Activated CD4-positive, alpha-beta T cell treated with anti-CD3 and anti-CD28 coated beads for 36 hours (primary cell): ENCODE data around the gene ATG7. TPM values are rescaled to one million over a fixed set of nuclear protein-coding genes. Genes with fewer than 3 reads are reported as not detected.
A peak's percentile ranks its signal among the peaks of the same experiment; 100 is the strongest.

Experiments used
- ATAC-seq: fragments of 200-7000 bp; cut with Tn5 transposase; one replicate; pipeline ENCODE4 v1.10.0; 2021; ENCODE audit warnings: mild to moderate bottlenecking, moderate library complexity
- CTCF ChIA-PET: fragments of 350-600 bp; sonication (Branson Sonifier 250); formaldehyde crosslinking; loops from one replicate; lab custom pipeline; 2021; ENCODE audit warnings: antibody characterized with exemption; lab: Charles Lee
- POLR2A ChIA-PET: fragments of 350-600 bp; sonication (Branson Sonifier 250); formaldehyde crosslinking; loops from one replicate; lab custom pipeline; 2021; ENCODE audit warnings: antibody characterized with exemption, inconsistent platforms; lab: Charles Lee
- DNase-seq: peaks from one replicate; pipeline ENCODE4 v3.0.0-alpha.2; 2020
- H3K27ac Mint-ChIP-seq: one replicate; pipeline ENCODE4 v1.8.0; 2021; ENCODE audit warnings: mixed read lengths
- H3K27me3 Mint-ChIP-seq: one replicate; pipeline ENCODE4 v1.8.0; 2021; ENCODE audit warnings: mixed read lengths
- H3K36me3 Mint-ChIP-seq: one replicate; pipeline ENCODE4 v1.8.0; 2021; ENCODE audit warnings: low read depth, mixed read lengths
- H3K4me1 Mint-ChIP-seq: one replicate; pipeline ENCODE4 v1.8.0; 2021; ENCODE audit warnings: mixed read lengths
- H3K4me3 Mint-ChIP-seq: one replicate; pipeline ENCODE4 v1.8.0; 2021; ENCODE audit warnings: mild to moderate bottlenecking, moderate library complexity, mixed read lengths
- H3K9me3 Mint-ChIP-seq: one replicate; pipeline ENCODE4 v1.8.0; 2021; ENCODE audit warnings: low read depth, mixed read lengths
- intact Hi-C, 2 experiments: fragments of 100-400 bp; cut with DNase I in 1 of 2; cut with micrococcal nuclease in 1 of 2; formaldehyde crosslinking; loops; one replicate each; pipeline versions ENCODE4 v1.14.2 to v1.15.1; 2022 to 2024; cut with DNase I, micrococcal nuclease
- total RNA-seq, 2 experiments: library from RNA; stranded (reverse); gene quantifications; one replicate each; pipeline ENCODE4 v1.2.3, GENCODE V29; 2021

ATG7 gene
- total RNA-seq, 2 experiments from 2014 or later, result 31.6 to 34.5 TPM

GRCh38 chr3:11564577-11565001, 292.4 kb downstream of the ATG7 start:
- ATAC-seq (no peak), DNase-seq (no peak)
- Mint-ChIP-seq H3K4me3 (no peak overlapping the region), H3K27ac (no peak overlapping the region), H3K4me1 (peaks cover 2% of the 10 kb centered on the region), H3K36me3 (peaks cover 6% of the 10 kb centered on the region), H3K9me3 (no peaks in the 10 kb centered on the region), H3K27me3 (no peaks in the 10 kb centered on the region)
- POLR2A ChIA-PET, result no interaction called here
- intact Hi-C loops, result loop anchor here in 1 of 2 experiments (10.0 kb wide), 1 partner anchor 80 kb away; the partner anchor contains the start of gene VGLL4
- CTCF ChIA-PET, result interaction anchor here (1.6 kb wide), 1 partner anchor 10 kb away, joined by 5 read pairs; no protein-coding TSS in a partner anchor

GRCh38 chr3:11565072-11565471, 292.9 kb downstream of the ATG7 start:
- H3K27ac Mint-ChIP-seq, result no peak overlapping the region
- POLR2A ChIA-PET, result no interaction called here
- CTCF ChIA-PET, result interaction anchor here (1.6 kb wide), 1 partner anchor 10 kb away, joined by 5 read pairs; no protein-coding TSS in a partner anchor

GRCh38 chr3:11565492-11565891, 293.3 kb downstream of the ATG7 start:
- Mint-ChIP-seq H3K27ac (no peak overlapping the region), H3K9me3 (no peaks in the 10 kb centered on the region), H3K4me1 (peaks cover 2% of the 10 kb centered on the region), H3K27me3 (no peaks in the 10 kb centered on the region), H3K4me3 (no peak overlapping the region), H3K36me3 (peaks cover 2% of the 10 kb centered on the region)
- POLR2A ChIA-PET, result no interaction called here
- intact Hi-C loops, result loop anchor here in 1 of 2 experiments (10.0 kb wide), 1 partner anchor 79 kb away; the partner anchor contains the start of gene VGLL4
- CTCF ChIA-PET, result interaction anchor here (1.6 kb wide), 1 partner anchor 11 kb away, joined by 5 read pairs; no protein-coding TSS in a partner anchor
- ATAC-seq (no peak), DNase-seq (no peak)

More at GRCh38 chr3:11565072-11565471, 292.9 kb downstream of the ATG7 start:
- DNase-seq (no peak), ATAC-seq (no peak)
- no peaks in the 10 kb centered on the region for H3K9me3 Mint-ChIP-seq
- intact Hi-C loops, result loop anchor here in 1 of 2 experiments (10.0 kb wide), 1 partner anchor 80 kb away; the partner anchor contains the start of gene VGLL4
- peaks cover 2% of the 10 kb centered on the region for H3K4me1 Mint-ChIP-seq
- no peak overlapping the region for H3K4me3 Mint-ChIP-seq
- H3K36me3 Mint-ChIP-seq, result peaks cover 4% of the 10 kb centered on the region
- no peaks in the 10 kb centered on the region for H3K27me3 Mint-ChIP-seq

GRCh38 chr3:11565932-11566331, 293.7 kb downstream of the ATG7 start:
- no peaks in the 10 kb centered on the region for H3K9me3 Mint-ChIP-seq
- ChIA-PET POLR2A (no interaction called here), CTCF (interaction anchor here (0.7 to 1.6 kb wide), 2 partner anchors 11 to 43 kb away, joined by 4 to 5 read pairs; no protein-coding TSS in a partner anchor)
- no peak for DNase-seq
- no peak for ATAC-seq
- H3K36me3 Mint-ChIP-seq, result no peaks in the 10 kb centered on the region
- H3K27me3 Mint-ChIP-seq, result no peaks in the 10 kb centered on the region
- no peak overlapping the region for H3K27ac Mint-ChIP-seq
- no peak overlapping the region for H3K4me3 Mint-ChIP-seq
- H3K4me1 Mint-ChIP-seq, result peaks cover 6% of the 10 kb centered on the region
- intact Hi-C loops, result loop anchor here in 1 of 2 experiments (10.0 kb wide), 1 partner anchor 79 kb away; the partner anchor contains the start of gene VGLL4

GRCh38 chr3:11566478-11566877, 294.3 kb downstream of the ATG7 start:
- ATAC-seq, result no peak
- no peaks in the 10 kb centered on the region for H3K27me3 Mint-ChIP-seq

GRCh38 chr3:11566916-11567315, 294.7 kb downstream of the ATG7 start:
- POLR2A ChIA-PET, result no interaction called here
- no peaks in the 10 kb centered on the region for H3K36me3 Mint-ChIP-seq
- no peak overlapping the region for H3K4me3 Mint-ChIP-seq
- peak overlapping the region; percentile 40 for H3K27ac Mint-ChIP-seq
- DNase-seq (no peak), ATAC-seq (no peak)
- no peaks in the 10 kb centered on the region for H3K9me3 Mint-ChIP-seq
- intact Hi-C loops, result loop anchor here in 1 of 2 experiments (10.0 kb wide), 1 partner anchor 78 kb away; the partner anchor contains the start of gene VGLL4
- no peaks in the 10 kb centered on the region for H3K27me3 Mint-ChIP-seq
- peaks cover 6% of the 10 kb centered on the region for H3K4me1 Mint-ChIP-seq
- CTCF ChIA-PET, result interaction anchor here (0.7 kb wide), 1 partner anchor 44 kb away, joined by 4 read pairs; no protein-coding TSS in a partner anchor

More at GRCh38 chr3:11566478-11566877, 294.3 kb downstream of the ATG7 start:
- ChIA-PET POLR2A (no interaction called here), CTCF (interaction anchor here (0.7 to 1.6 kb wide), 2 partner anchors 12 to 44 kb away, joined by 4 to 5 read pairs; no protein-coding TSS in a partner anchor)
- peaks cover 6% of the 10 kb centered on the region for H3K4me1 Mint-ChIP-seq
- no peak overlapping the region for H3K4me3 Mint-ChIP-seq
- DNase-seq, result no peak
- H3K9me3 Mint-ChIP-seq, result no peaks in the 10 kb centered on the region
- intact Hi-C loops, result loop anchor here in 1 of 2 experiments (10.0 kb wide), 1 partner anchor 78 kb away; the partner anchor contains the start of gene VGLL4
- H3K27ac Mint-ChIP-seq, result peak overlapping the region; percentile 40
- no peaks in the 10 kb centered on the region for H3K36me3 Mint-ChIP-seq

GRCh38 chr3:11567516-11568467, 295.6 kb downstream of the ATG7 start:
- Mint-ChIP-seq H3K4me3 (no peak overlapping the region), H3K36me3 (no peaks in the 10 kb centered on the region), H3K27me3 (no peaks in the 10 kb centered on the region), H3K4me1 (peaks cover 6% of the 10 kb centered on the region), H3K27ac (no peak overlapping the region), H3K9me3 (no peaks in the 10 kb centered on the region)
- ChIA-PET POLR2A (no interaction called here), CTCF (no interaction called here)
- ATAC-seq, result no peak
- peak; percentile 18 for DNase-seq
- intact Hi-C loops, result loop anchor here in 1 of 2 experiments (10.0 kb wide), 1 partner anchor 77 kb away; the partner anchor contains the start of gene VGLL4

GRCh38 chr3:11568503-11569155, 296.4 kb downstream of the ATG7 start:
- Mint-ChIP-seq H3K9me3 (no peaks in the 10 kb centered on the region), H3K4me1 (peaks cover 6% of the 10 kb centered on the region), H3K36me3 (no peaks in the 10 kb centered on the region), H3K27me3 (no peaks in the 10 kb centered on the region), H3K27ac (no peak overlapping the region), H3K4me3 (no peak overlapping the region)
- CTCF ChIA-PET, result no interaction called here
- DNase-seq, result no peak
- intact Hi-C loops, result loop anchor here in 1 of 2 experiments (10.0 kb wide), 1 partner anchor 76 kb away; the partner anchor contains the start of gene VGLL4
- no peak for ATAC-seq
- POLR2A ChIA-PET, result no interaction called here

- no peak for ATAC-seq
Measured at GRCh38 chr3:11569156-11569741, 297.1 kb downstream of the ATG7 start.

GRCh38 chr3:11570251-11570650, 298.1 kb downstream of the ATG7 start:
- POLR2A ChIA-PET, result interaction anchor here (0.6 kb wide), 1 partner anchor 146 kb away, joined by 3 read pairs; no protein-coding TSS in a partner anchor

More at GRCh38 chr3:11569156-11569741, 297.1 kb downstream of the ATG7 start:
- no peak for DNase-seq
- no peaks in the 10 kb centered on the region for H3K9me3 Mint-ChIP-seq
- POLR2A ChIA-PET, result interaction anchor here (0.6 kb wide), 1 partner anchor 49 kb away, joined by 3 read pairs; no protein-coding TSS in a partner anchor
- H3K27ac Mint-ChIP-seq, result no peak overlapping the region
- H3K4me1 Mint-ChIP-seq, result peaks cover 6% of the 10 kb centered on the region
- H3K36me3 Mint-ChIP-seq, result peaks cover under 1% of the 10 kb centered on the region
- no peak overlapping the region for H3K4me3 Mint-ChIP-seq
- no peaks in the 10 kb centered on the region for H3K27me3 Mint-ChIP-seq
- intact Hi-C loops, result loop anchor here in 1 of 2 experiments (10.0 kb wide), 1 partner anchor 76 kb away; the partner anchor contains the start of gene VGLL4
- CTCF ChIA-PET, result interaction anchor here (0.6 kb wide), 1 partner anchor 319 kb away, joined by 3 read pairs; no protein-coding TSS in a partner anchor

More at GRCh38 chr3:11570251-11570650, 298.1 kb downstream of the ATG7 start:
- H3K27me3 Mint-ChIP-seq, result no peaks in the 10 kb centered on the region
- intact Hi-C loops, result no loop called here
- CTCF ChIA-PET, result no interaction called here
- DNase-seq (no peak), ATAC-seq (no peak)
- H3K4me1 Mint-ChIP-seq, result peaks cover 6% of the 10 kb centered on the region
- peaks cover 2% of the 10 kb centered on the region for H3K36me3 Mint-ChIP-seq
- no peak overlapping the region for H3K4me3 Mint-ChIP-seq
- no peaks in the 10 kb centered on the region for H3K9me3 Mint-ChIP-seq
- H3K27ac Mint-ChIP-seq, result no peak overlapping the region
